ENCODE data around the gene PCGF2.

Gene PCGF2

DNA sequence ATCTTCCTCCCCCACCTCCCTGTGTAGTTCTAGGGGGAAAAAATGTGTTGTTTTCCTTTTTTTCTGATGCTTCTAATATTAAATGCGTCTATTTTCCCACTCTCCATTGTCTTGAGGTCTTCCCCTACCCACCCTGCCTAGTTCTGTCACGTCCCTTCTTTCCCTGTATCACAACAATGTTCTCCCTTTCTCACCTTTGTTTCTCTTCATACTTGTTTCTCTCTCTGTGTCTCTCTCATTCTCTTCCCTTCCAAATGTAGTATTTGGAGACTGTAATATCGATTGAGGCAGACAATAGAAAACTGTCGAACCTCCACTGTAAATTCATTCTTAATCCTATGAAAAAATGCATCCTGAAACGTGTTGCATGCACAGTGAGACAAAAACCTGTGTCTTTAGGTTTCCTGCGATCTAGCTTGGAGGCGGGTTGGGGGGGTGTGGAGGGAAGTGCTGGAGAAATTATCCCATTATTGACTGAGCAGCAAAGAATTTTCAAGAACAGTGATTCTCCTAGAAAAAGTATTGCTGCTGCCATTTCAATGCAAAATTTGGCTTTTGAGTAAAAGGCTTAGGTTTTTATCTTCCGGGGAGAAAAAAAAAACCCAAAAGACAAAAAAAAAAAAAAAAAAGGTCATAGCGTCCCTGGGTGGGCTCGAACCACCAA lies 3.1 kb upstream of the PCGF2 start:
- Histone ChIP-seq H3K4me1 (ENCODE audit: control insufficient read depth in 1 of 2, insufficient read depth in 2 of 2, low read length in 2 of 2) (peaks cover 8 to 67% of the 10 kb centered on the region in 2 donors), H3K36me3 (ENCODE audit: control insufficient read depth in 1 of 2, insufficient read depth in 2 of 2, low read length in 2 of 2) (peaks cover 9 to 15% of the 10 kb centered on the region in 2 donors), H3K4me3 (ENCODE audit: low read depth in 1 of 2, low read length in 2 of 2) (peak overlapping the region; percentile 95), H3K27ac (ENCODE audit: low read length) (peak overlapping the region; percentile 28), H3K27me3 (ENCODE audit: low read depth, low read length) (peaks cover 10% of the 10 kb centered on the region), H3K9me3 (ENCODE audit: control insufficient read depth in 1 of 2, low read length in 2 of 2) (no peaks in the 10 kb centered on the region)

DNA sequence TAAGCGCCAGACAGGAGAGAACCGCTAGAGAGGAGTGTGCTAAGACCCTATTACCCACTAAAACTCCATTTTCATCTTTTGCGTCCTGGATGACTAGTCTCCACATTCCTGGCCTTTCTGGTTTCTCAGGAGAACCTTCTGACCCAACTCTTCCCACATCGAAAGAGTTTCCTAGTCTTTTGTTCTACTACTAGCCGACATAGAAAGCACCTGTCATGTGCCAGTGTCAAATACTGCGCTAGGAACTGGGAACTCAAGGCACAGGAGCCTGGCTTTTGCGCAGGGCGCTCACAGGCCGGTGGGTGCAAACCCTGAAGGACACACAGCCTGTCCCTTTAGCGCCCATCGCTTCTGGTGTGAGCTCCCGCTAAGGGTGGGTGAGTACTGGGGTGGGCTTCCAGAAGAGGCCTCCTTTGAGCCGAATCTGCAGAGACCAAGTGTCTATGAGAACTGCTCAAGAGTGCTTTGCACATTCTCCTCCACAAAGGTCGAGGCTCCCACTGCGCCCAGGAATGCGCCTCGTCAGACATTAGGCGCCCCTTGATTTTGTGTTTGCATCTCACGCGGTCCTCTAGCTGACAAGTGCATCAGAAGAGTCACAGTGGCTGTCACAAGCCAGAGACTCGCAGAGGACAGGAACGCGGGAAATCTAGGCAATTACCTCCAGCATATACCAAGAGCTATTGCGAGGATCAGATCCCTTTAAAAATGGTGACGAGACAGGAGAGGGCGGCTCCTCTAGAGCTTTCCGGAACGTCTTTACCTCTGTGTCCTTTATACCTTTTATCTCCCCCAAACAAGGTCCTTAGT lies 2.4 kb upstream of the PCGF2 start:
- Histone ChIP-seq H3K36me3 (ENCODE audit: control insufficient read depth in 1 of 2, insufficient read depth in 2 of 2, low read length in 2 of 2) (peaks cover 3 to 8% of the 10 kb centered on the region in 2 donors), H3K27ac (ENCODE audit: low read length) (peak overlapping the region; percentile 43), H3K9me3 (ENCODE audit: control insufficient read depth in 1 of 2, low read length in 2 of 2) (no peaks in the 10 kb centered on the region), H3K4me3 (ENCODE audit: low read depth in 1 of 2, low read length in 2 of 2) (peak overlapping the region; percentile 95), H3K4me1 (ENCODE audit: control insufficient read depth in 1 of 2, insufficient read depth in 2 of 2, low read length in 2 of 2) (peaks cover 14 to 74% of the 10 kb centered on the region in 2 donors), H3K27me3 (ENCODE audit: low read depth, low read length) (peaks cover 10% of the 10 kb centered on the region)

DNA sequence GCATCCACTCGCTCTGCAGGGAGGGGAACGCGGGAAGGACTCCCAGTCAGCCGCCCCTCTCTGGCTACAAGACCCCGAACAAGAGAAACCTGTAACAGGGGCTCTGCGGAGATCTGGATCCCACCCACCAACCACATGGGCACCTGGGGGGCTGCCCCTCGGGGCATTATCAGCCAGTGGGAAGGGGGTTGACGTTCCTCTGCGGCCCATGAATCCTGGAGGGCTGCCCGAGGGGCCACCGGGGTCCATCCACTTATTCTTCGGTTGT lies 1.8 kb upstream of the PCGF2 start:
- Histone ChIP-seq H3K4me3 (ENCODE audit: low read depth in 1 of 2, low read length in 2 of 2) (peak overlapping the region; percentile 55 to 79), H3K27me3 (ENCODE audit: low read depth, low read length) (peaks cover 10% of the 10 kb centered on the region), H3K36me3 (ENCODE audit: control insufficient read depth in 1 of 2, insufficient read depth in 2 of 2, low read length in 2 of 2) (peaks cover 3 to 8% of the 10 kb centered on the region in 2 donors), H3K9me3 (ENCODE audit: control insufficient read depth in 1 of 2, low read length in 2 of 2) (no peaks in the 10 kb centered on the region), H3K27ac (ENCODE audit: low read length) (peak overlapping the region; percentile 43), H3K4me1 (ENCODE audit: control insufficient read depth in 1 of 2, insufficient read depth in 2 of 2, low read length in 2 of 2) (peaks cover 14 to 76% of the 10 kb centered on the region in 2 donors)

DNA sequence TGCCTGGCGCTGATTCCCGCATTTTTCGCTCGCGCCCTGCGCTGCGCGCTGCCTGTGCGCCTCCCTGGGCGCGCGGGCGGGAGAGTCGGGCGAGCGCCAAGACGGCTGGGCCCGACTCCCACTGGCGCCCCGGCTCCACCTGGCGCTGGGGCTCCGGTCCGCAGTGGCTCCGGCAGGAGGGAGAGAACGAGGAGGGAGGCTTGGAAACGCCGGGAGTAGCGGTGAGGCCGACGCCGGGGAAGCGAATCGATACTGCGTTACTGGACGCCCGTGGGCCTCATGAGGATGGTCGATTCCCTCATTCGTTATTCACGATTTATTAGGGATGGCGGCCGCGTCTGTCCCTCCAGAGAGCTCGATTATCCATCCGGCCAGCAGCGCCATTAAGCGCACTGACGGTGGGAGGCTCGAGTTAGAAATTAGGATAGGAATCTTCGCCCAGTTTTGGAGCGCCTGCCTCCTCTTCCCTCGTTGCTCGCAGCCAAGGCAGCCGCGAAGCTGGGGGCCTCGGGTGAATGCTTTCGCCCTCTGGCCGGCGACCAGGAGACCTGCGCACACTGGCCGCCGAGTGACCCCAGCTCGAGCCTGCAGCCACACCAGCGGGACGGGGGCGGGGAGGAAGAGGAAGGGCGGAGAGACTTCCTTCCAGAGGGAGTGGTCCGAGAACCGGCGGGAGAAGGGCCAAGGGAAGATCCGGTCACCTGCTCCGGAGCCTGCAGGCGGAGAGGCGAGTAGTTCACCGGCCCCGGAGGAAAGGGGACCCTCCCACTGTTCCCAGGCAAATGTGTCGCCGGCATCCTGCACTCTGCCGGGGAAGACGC lies 1.3 kb upstream of the PCGF2 start:
- no peaks in the 10 kb centered on the region for H3K9me3 ChIP-seq (ENCODE audit: control insufficient read depth in 1 of 2, low read length in 2 of 2)
- H3K4me3 ChIP-seq (ENCODE audit: low read depth in 1 of 2, low read length in 2 of 2) = peak overlapping the region; percentile 55 to 79
- peaks cover 14 to 73% of the 10 kb centered on the region in 2 donors for H3K4me1 ChIP-seq (ENCODE audit: control insufficient read depth in 1 of 2, insufficient read depth in 2 of 2, low read length in 2 of 2)
- peak overlapping the region; percentile 51 for H3K27ac ChIP-seq (ENCODE audit: low read length)
- peaks cover under 1 to 2% of the 10 kb centered on the region in 2 donors for H3K36me3 ChIP-seq (ENCODE audit: control insufficient read depth in 1 of 2, insufficient read depth in 2 of 2, low read length in 2 of 2)
- H3K27me3 ChIP-seq (ENCODE audit: low read depth, low read length) = peaks cover 10% of the 10 kb centered on the region

DNA sequence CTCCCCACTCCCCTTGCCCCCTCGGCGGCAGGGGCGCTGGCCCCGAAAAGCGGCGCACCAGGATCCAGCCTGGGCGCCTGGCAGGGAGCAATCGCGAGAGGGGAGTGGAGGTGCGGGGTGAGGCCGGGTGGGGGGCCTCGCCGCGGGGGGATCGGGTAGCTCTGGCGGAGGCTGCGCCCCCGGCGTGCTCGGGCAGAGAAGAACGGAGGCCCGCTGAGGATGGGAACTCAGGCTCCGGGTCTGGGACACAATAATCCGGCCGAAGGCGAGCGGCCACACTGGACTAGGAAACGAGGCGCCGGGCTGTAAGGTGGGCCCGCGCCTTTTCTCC lies 721 bp upstream of the PCGF2 start:
- H3K27ac ChIP-seq (ENCODE audit: low read length) = no peak overlapping the region
- H3K36me3 ChIP-seq (ENCODE audit: control insufficient read depth in 1 of 2, insufficient read depth in 2 of 2, low read length in 2 of 2) = no peaks in the 10 kb centered on the region
- peaks cover 10% of the 10 kb centered on the region for H3K27me3 ChIP-seq (ENCODE audit: low read depth, low read length)
- H3K4me1 ChIP-seq (ENCODE audit: control insufficient read depth in 1 of 2, insufficient read depth in 2 of 2, low read length in 2 of 2) = peaks cover 13 to 67% of the 10 kb centered on the region in 2 donors
- H3K9me3 ChIP-seq (ENCODE audit: control insufficient read depth in 1 of 2, low read length in 2 of 2) = no peaks in the 10 kb centered on the region
- peak overlapping the region; percentile 55 to 79 for H3K4me3 ChIP-seq (ENCODE audit: low read depth in 1 of 2, low read length in 2 of 2)

DNA sequence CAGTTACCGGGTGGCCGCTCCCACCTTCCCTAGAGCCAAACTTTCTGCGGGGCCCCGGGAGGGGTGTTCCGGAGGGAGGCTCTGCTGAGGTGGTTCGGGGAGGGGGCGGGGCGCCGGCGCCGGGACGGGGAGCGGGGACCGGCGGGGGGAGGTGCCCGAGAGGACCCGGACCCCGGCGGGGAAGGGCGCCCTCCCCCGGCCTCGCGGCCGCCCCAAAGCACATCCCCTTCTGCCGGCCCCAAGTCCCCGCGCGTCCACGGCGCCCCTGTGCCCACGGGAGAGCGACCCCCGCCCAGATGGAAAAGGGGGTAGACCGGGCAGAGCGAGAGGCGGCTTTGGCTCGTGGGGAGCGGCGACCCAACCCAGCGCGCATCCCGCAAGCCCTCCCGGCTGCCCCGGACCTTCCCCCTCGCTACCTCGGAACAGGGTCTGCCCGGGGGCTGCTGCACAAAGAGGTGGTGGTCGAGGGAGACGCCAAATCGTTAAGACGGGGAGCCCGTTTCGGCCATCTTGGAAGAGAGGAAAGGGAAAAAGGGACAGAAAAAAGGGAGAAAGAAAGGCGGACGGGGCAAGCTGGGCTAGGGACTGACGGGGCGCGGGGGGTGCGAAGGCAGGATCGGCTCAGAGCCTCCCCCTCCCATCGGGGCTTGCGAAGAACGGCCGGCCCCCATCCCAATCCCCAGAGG lies 530 bp downstream of the PCGF2 start:
- Histone ChIP-seq H3K4me3 (ENCODE audit: low read depth in 1 of 2, low read length in 2 of 2) (peak overlapping the region; percentile 59 to 89), H3K4me1 (ENCODE audit: control insufficient read depth in 1 of 2, insufficient read depth in 2 of 2, low read length in 2 of 2) (peaks cover 13 to 70% of the 10 kb centered on the region in 2 donors), H3K27me3 (ENCODE audit: low read depth, low read length) (peaks cover 10% of the 10 kb centered on the region), H3K9me3 (ENCODE audit: control insufficient read depth in 1 of 2, low read length in 2 of 2) (no peaks in the 10 kb centered on the region), H3K27ac (ENCODE audit: low read length) (no peak overlapping the region), H3K36me3 (ENCODE audit: control insufficient read depth in 1 of 2, insufficient read depth in 2 of 2, low read length in 2 of 2) (no peaks in the 10 kb centered on the region)

DNA sequence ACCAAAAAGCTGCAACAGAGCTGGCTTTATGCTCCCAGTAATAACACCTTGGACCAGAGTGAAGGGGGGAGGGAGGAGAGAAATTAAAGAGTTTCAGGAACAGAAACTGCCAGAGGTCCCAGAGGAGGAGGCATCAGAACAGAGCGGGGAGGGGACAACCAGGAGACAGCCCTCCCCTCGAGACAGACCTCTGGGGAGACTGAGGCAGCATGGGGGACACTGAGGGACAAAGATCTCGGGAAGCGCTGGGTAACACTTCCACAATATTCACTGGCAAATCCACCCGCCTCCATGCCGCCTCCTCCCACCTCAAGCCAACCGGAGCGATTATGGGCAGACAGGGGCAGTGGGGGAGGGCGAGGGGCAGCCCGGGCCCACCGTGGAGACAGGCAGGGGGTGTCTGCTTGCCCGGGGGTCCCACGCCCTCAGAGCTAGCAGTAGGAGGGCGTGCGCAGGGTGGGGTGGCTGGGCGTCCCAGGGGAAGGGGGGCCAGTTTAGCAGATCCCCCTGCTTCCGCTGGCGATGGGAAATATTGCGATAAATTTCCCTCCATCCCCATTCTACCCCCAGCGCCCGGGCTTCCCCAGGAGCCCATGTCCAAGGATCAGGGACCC lies 1.2 kb downstream of the PCGF2 start:
- Histone ChIP-seq H3K27me3 (ENCODE audit: low read depth, low read length) (peaks cover 10% of the 10 kb centered on the region), H3K4me1 (ENCODE audit: control insufficient read depth in 1 of 2, insufficient read depth in 2 of 2, low read length in 2 of 2) (peaks cover 20 to 75% of the 10 kb centered on the region in 2 donors), H3K36me3 (ENCODE audit: control insufficient read depth in 1 of 2, insufficient read depth in 2 of 2, low read length in 2 of 2) (no peaks in the 10 kb centered on the region)

DNA sequence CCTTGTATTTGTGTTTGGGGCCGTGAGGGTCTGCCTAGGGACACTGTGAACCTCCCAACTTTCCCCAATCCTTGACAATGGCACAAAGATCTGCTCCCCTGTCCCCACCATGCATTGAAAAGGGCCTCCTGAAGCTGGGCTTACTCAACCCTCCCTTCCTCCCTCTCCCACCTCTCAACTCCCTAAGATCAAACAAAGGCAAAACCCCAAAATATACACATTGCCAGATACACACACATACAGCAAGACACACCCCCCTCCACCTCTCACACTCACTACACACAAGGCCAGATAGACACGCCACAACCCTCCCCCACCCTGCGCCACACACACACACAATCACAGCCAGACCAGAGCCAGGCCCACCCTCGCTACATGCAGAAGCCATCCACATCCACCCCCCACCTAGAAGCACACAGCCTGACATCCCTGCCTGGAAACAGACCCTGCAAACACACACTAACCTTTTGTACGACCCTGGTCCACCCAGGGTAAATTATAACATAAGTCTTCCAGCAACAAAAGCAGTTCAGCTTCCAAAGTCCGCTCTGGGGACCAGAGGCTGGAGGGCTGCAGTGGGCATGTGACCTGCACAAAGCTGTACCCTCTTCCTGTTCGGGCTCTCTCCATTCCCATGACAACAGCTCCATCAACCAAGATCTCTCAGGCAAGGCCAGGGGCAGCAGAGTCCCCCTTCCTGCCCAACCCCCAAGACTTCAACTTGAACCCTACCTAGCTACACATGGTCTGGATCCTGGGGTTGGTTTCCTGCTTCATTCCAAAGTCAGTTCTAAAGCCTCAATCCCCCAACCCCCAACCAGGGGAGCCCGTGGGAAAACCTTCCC lies 1.9 kb downstream of the PCGF2 start:
- Histone ChIP-seq H3K36me3 (ENCODE audit: control insufficient read depth in 1 of 2, insufficient read depth in 2 of 2, low read length in 2 of 2) (no peaks in the 10 kb centered on the region), H3K27ac (ENCODE audit: low read length) (no peak overlapping the region), H3K9me3 (ENCODE audit: control insufficient read depth in 1 of 2, low read length in 2 of 2) (no peaks in the 10 kb centered on the region), H3K4me1 (ENCODE audit: control insufficient read depth in 1 of 2, insufficient read depth in 2 of 2, low read length in 2 of 2) (peaks cover 21 to 76% of the 10 kb centered on the region in 2 donors), H3K4me3 (ENCODE audit: low read depth in 1 of 2, low read length in 2 of 2) (peak overlapping the region; percentile 59 to 89), H3K27me3 (ENCODE audit: low read depth, low read length) (peaks cover 10% of the 10 kb centered on the region)

More for the DNA sequence above, 1.2 kb downstream of the PCGF2 start:
- Histone ChIP-seq H3K4me3 (ENCODE audit: low read depth in 1 of 2, low read length in 2 of 2) (peak overlapping the region; percentile 59 to 89), H3K27ac (ENCODE audit: low read length) (no peak overlapping the region), H3K9me3 (ENCODE audit: control insufficient read depth in 1 of 2, low read length in 2 of 2) (no peaks in the 10 kb centered on the region)

DNA sequence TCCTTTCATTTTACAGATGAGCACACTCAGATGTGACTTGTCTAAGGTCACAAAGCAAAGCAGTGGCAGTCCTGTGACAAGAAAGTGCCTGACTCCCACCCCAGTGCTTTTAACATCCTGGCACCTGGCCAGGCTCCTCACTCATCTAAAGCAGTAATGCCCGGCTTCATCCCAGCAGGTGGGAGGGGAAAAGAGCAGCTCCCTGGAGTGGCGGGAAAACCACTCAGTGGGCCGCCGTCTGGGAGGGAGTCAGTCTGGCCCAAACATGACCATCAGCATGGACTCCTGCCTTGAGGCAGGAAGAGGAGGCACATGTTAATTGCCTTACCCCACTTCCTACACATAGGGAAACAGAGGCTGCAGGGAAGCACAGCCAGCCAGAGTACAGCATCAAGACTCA lies 2.6 kb downstream of the PCGF2 start:
- Histone ChIP-seq H3K27ac (ENCODE audit: low read length) (no peak overlapping the region), H3K36me3 (ENCODE audit: control insufficient read depth in 1 of 2, insufficient read depth in 2 of 2, low read length in 2 of 2) (no peaks in the 10 kb centered on the region), H3K9me3 (ENCODE audit: control insufficient read depth in 1 of 2, low read length in 2 of 2) (no peaks in the 10 kb centered on the region), H3K4me1 (ENCODE audit: control insufficient read depth in 1 of 2, insufficient read depth in 2 of 2, low read length in 2 of 2) (peaks cover 21 to 74% of the 10 kb centered on the region in 2 donors), H3K4me3 (ENCODE audit: low read depth in 1 of 2, low read length in 2 of 2) (no peak overlapping the region), H3K27me3 (ENCODE audit: low read depth, low read length) (peaks cover 10% of the 10 kb centered on the region)

DNA sequence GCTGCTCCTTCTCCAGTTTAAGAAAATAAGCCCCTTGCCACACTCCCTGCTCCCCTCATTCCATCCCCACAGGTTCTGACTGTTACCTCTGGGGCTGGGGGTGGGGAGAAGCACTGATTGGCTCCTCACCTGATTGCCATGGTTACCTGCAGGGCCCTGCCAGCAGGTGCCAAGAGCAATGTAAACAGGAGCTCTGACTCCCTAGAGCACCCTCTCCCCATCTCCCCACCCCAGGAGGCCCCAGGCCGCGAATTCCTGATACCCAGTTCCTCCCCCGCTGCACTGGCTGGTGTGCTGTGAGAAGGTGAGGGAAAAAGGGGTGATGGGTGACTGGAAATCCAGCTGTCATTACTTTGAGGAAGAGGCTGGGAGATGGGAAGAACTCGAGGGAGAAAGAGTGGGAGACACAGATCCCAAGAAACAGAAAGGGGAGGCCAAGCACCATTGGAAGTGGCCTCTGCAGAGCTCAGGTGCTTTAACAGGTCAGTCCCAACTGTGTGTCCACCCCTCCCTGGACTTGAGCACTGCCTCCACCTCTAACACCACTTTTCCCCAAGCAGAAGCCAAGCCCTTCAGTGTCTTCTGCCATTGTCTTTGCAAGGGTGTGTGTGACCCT lies 4.5 kb downstream of the PCGF2 start:
- Histone ChIP-seq H3K36me3 (ENCODE audit: control insufficient read depth in 1 of 2, insufficient read depth in 2 of 2, low read length in 2 of 2) (peaks cover 5 to 11% of the 10 kb centered on the region in 2 donors), H3K4me3 (ENCODE audit: low read depth in 1 of 2, low read length in 2 of 2) (no peak overlapping the region), H3K27ac (ENCODE audit: low read length) (no peak overlapping the region), H3K4me1 (ENCODE audit: control insufficient read depth in 1 of 2, insufficient read depth in 2 of 2, low read length in 2 of 2) (peaks cover 18 to 61% of the 10 kb centered on the region in 2 donors), H3K27me3 (ENCODE audit: low read depth, low read length) (peaks cover 4% of the 10 kb centered on the region), H3K9me3 (ENCODE audit: control insufficient read depth in 1 of 2, low read length in 2 of 2) (no peaks in the 10 kb centered on the region)
